Activated T-helper 2 cell treated with anti-CD3 and anti-CD28 coated beads, Interferon-gamma antibody, Interleukin-2, Interleukin-4, amounts not matched to agents 10 μg/mL and 5 μg/mL and 100 μg/mL, durations not matched to agents 14 hours and 24 hours and 36 hours (primary cell): Measurements from ENCODE around the gene GADL1. TPM values are rescaled to one million over a fixed set of nuclear protein-coding genes. Genes with fewer than 3 reads are reported as not detected.

ENCODE experiments used
- DNase-seq: peaks from one replicate; pipeline ENCODE4 v3.0.0; 2021; ENCODE audit warnings: low spot score
- H3K27ac Mint-ChIP-seq: one replicate; pipeline ENCODE4 v1.8.0; 2021; ENCODE audit warnings: mixed read lengths
- H3K27me3 Mint-ChIP-seq: one replicate; pipeline ENCODE4 v1.8.0; 2021; ENCODE audit warnings: low read depth, mixed read lengths
- H3K36me3 Mint-ChIP-seq: one replicate; pipeline ENCODE4 v1.8.0; 2021; ENCODE audit warnings: low read depth, mixed read lengths
- H3K4me1 Mint-ChIP-seq: one replicate; pipeline ENCODE4 v1.8.0; 2021; ENCODE audit warnings: low read depth, mixed read lengths
- H3K4me3 Mint-ChIP-seq: one replicate; pipeline ENCODE4 v1.8.0; 2021; ENCODE audit warnings: low read depth, mild to moderate bottlenecking, moderate library complexity, mixed read lengths
- H3K9me3 Mint-ChIP-seq: one replicate; pipeline ENCODE4 v1.8.0; 2021; ENCODE audit warnings: mixed read lengths
- intact Hi-C: fragments of 100-400 bp; cut with micrococcal nuclease; formaldehyde crosslinking; loops from one replicate; pipeline ENCODE4 v1.15.1; 2023
- total RNA-seq: library from RNA; stranded (reverse); gene quantifications from 2 replicates; pipeline ENCODE4 v1.2.3, GENCODE V29; 2022

Gene GADL1
- total RNA-seq, 1 donor from 2014 or later = not detected

DNA sequence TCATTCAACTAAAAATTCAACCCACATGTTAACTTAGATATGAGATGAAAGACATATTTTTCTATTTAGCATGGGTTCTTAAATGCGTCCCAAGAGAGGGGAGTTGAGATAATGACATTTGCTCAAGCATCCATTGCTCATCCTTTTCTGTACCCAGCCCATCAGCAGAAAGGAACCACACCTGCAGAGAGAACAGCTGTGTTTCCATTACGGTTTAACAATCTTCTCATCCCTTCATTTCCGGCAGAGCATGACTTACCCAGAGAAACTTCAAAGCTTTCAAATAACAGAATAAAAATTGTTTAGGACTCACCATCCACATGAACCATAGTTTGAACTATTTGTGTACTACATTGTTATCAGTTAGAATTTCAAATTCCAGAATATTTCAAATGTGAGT, 174.9 kb downstream of the GADL1 start:
- Mint-ChIP-seq H3K4me1 (no peaks in the 10 kb centered on the region), H3K36me3 (no peaks in the 10 kb centered on the region), H3K4me3 (no peak overlapping the region), H3K27me3 (peaks cover 2% of the 10 kb centered on the region), H3K27ac (no peak overlapping the region), H3K9me3 (no peaks in the 10 kb centered on the region)
- intact Hi-C loops = no loop called here
- no peak for DNase-seq

DNA sequence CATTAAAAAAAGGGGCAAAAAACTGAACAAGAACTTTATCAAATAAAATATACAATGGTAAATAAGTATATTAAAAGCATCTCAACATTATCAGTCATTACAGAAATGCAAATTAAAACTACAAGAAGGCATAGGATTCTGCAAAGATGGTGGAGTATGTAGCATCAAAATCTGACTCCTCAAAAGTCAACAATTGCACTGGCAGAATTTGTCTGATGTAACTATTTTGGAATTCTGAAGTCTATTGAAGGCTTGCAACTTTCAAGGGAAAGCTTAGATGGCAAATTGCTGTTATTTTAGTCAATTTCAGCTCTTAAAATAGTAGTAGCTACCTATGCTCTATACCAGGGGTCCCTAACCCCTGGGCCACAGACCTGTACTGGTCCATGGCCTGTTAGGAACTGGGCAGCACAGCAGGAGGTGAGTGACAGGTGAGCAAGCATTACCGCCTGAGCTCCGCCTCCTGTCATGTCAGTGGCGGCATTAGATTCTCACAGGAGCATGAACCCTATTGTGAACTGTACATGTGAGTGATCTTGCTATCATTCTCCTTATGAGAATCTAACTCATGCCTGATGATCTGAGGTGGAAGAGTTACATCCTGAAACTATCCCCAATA, 180.5 kb downstream of the GADL1 start:
- DNase-seq = no peak
- no peaks in the 10 kb centered on the region for H3K9me3 Mint-ChIP-seq
- H3K27me3 Mint-ChIP-seq = peaks cover 2% of the 10 kb centered on the region
- H3K4me3 Mint-ChIP-seq = no peak overlapping the region
- H3K36me3 Mint-ChIP-seq = no peaks in the 10 kb centered on the region
- no peaks in the 10 kb centered on the region for H3K4me1 Mint-ChIP-seq
- H3K27ac Mint-ChIP-seq = no peak overlapping the region
- intact Hi-C loops = no loop called here

DNA sequence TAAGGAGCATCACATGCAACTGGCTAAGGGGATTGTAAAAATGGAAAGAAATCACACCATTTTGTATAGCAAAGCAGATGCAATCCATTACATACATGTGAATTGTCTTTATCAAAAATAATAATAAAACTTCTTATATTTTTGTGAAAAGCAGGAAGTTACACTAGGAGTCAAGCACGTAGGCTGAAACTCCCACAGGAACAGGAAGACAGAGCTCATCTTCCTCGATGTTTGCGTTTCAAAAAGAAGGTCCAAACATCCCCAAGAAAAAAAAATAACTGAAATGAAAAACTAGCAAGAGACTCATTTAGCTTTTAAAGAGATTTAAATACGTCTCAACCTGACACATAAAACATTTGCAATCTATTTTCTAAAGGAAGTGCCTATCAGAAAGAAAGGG, 181.5 kb downstream of the GADL1 start:
- H3K4me1 Mint-ChIP-seq = peaks cover 4% of the 10 kb centered on the region
- DNase-seq = no peak
- peaks cover 2% of the 10 kb centered on the region for H3K27me3 Mint-ChIP-seq
- no peak overlapping the region for H3K27ac Mint-ChIP-seq
- intact Hi-C loops = no loop called here
- H3K9me3 Mint-ChIP-seq = no peaks in the 10 kb centered on the region
- no peak overlapping the region for H3K4me3 Mint-ChIP-seq
- no peaks in the 10 kb centered on the region for H3K36me3 Mint-ChIP-seq

DNA sequence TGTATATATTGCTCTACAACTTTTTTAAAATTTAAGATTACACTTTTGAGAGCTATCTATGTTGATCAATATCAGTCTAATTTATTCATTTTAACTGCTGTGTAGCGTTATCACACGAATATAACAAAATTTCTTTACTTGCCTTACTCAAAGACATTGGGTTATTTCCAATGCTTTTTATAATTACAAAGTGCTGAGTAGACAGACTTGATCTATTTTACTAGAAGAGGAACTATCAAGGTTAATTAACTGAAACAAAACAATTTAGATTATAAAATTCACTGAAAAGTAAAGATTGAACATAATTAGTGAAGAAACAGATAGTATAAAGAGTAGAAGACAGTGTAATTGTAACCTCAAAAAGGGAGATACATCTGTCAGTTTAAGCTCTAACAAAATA, 182.6 kb downstream of the GADL1 start:
- intact Hi-C loops = no loop called here
- peaks cover 2% of the 10 kb centered on the region for H3K27me3 Mint-ChIP-seq
- peaks cover 3% of the 10 kb centered on the region for H3K36me3 Mint-ChIP-seq
- H3K4me3 Mint-ChIP-seq = no peak overlapping the region
- DNase-seq = no peak
- peaks cover 4% of the 10 kb centered on the region for H3K4me1 Mint-ChIP-seq
- no peak overlapping the region for H3K27ac Mint-ChIP-seq
- H3K9me3 Mint-ChIP-seq = no peaks in the 10 kb centered on the region

DNA sequence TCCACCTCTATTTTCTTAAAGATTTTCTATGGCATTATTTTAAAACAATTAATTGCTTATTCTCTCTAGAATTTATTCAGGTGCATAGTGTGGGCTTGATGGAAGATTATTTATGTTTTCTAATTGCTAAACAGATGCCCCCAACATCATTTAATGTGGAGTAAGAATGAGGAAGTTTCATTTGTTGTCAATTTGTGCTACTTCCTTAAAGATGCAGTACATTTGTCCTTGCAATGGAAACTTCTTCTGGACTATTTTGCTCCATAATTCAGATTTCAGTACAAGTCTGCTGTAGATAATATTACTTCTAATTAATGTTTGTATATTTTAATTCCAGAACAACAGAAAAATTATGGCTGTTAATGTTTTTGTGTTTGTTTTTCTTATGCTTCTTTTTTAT, 183.3 kb downstream of the GADL1 start:
- no peak overlapping the region for H3K27ac Mint-ChIP-seq
- no peak overlapping the region for H3K4me3 Mint-ChIP-seq
- H3K9me3 Mint-ChIP-seq = peaks cover 3% of the 10 kb centered on the region
- peaks cover 2% of the 10 kb centered on the region for H3K27me3 Mint-ChIP-seq
- peaks cover 3% of the 10 kb centered on the region for H3K36me3 Mint-ChIP-seq
- no peak for DNase-seq
- intact Hi-C loops = no loop called here
- H3K4me1 Mint-ChIP-seq = peaks cover 4% of the 10 kb centered on the region

DNA sequence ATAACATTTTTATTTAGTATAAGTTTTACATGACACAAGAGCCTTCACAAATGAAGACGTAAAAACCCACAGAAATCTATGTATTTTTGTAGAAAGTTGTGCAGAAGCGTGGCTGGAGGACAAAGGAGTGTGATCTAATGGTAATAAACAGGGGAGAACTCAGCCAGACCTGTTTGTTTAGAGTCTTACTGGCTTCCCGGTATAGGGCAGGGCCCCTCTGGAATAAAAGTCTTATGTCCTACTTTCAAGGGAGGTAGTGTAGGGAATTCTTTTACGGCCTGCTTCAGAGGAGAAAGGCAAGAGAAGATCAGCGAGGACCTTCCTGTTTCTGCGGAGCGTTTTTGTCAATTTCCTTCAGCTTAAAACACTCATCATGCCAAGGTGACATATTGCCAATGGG, 184.4 kb downstream of the GADL1 start:
- Mint-ChIP-seq H3K27ac (no peak overlapping the region), H3K4me1 (peaks cover 4% of the 10 kb centered on the region), H3K9me3 (peaks cover 3% of the 10 kb centered on the region), H3K4me3 (no peak overlapping the region), H3K36me3 (peaks cover 12% of the 10 kb centered on the region), H3K27me3 (no peaks in the 10 kb centered on the region)
- intact Hi-C loops = no loop called here
- no peak for DNase-seq

DNA sequence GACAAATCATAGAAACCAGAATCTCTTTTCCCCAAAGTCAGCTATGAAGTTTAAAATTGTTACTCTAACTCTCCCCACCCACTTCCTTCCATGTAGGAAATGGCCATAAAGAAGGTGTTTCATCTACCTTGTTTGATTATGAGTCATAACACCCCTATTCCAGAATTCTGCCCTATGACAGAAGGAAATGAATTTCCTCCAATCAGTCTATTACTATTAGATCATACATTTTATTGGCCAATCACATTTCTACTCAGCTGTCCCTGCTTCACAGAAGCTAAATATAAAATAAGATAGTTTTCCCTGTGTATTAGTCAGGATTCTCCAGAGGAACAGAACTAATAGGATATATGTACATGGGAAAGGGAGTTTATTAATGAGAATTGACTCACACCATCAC, 186.0 kb downstream of the GADL1 start:
- H3K36me3 Mint-ChIP-seq = peaks cover 19% of the 10 kb centered on the region
- no peak overlapping the region for H3K4me3 Mint-ChIP-seq
- DNase-seq = no peak
- peaks cover 3% of the 10 kb centered on the region for H3K9me3 Mint-ChIP-seq
- H3K27ac Mint-ChIP-seq = no peak overlapping the region
- H3K4me1 Mint-ChIP-seq = peaks cover 4% of the 10 kb centered on the region
- intact Hi-C loops = no loop called here
- H3K27me3 Mint-ChIP-seq = no peaks in the 10 kb centered on the region

DNA sequence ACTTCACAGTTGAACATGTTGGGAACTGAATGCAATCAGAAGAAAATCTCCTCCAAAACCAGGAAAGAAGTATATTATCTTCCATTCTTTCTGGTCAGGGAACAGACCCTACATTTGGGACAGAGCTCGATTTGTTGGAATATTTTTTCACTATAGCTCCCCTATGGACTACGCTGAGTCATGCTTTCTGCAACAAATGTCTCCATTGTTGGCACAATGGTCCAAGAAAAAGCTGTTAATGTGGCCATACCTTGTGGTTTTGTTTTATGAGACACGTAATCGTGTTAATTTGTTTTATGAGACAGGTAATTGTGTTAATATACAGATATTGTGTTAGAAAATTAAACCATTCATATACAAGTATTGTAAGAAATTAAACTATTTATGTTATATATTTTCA, 186.6 kb downstream of the GADL1 start:
- intact Hi-C loops = no loop called here
- Mint-ChIP-seq H3K36me3 (peaks cover 23% of the 10 kb centered on the region), H3K27ac (no peak overlapping the region), H3K9me3 (peaks cover 3% of the 10 kb centered on the region), H3K27me3 (no peaks in the 10 kb centered on the region), H3K4me1 (peaks cover 4% of the 10 kb centered on the region), H3K4me3 (no peak overlapping the region)
- DNase-seq = no peak

DNA sequence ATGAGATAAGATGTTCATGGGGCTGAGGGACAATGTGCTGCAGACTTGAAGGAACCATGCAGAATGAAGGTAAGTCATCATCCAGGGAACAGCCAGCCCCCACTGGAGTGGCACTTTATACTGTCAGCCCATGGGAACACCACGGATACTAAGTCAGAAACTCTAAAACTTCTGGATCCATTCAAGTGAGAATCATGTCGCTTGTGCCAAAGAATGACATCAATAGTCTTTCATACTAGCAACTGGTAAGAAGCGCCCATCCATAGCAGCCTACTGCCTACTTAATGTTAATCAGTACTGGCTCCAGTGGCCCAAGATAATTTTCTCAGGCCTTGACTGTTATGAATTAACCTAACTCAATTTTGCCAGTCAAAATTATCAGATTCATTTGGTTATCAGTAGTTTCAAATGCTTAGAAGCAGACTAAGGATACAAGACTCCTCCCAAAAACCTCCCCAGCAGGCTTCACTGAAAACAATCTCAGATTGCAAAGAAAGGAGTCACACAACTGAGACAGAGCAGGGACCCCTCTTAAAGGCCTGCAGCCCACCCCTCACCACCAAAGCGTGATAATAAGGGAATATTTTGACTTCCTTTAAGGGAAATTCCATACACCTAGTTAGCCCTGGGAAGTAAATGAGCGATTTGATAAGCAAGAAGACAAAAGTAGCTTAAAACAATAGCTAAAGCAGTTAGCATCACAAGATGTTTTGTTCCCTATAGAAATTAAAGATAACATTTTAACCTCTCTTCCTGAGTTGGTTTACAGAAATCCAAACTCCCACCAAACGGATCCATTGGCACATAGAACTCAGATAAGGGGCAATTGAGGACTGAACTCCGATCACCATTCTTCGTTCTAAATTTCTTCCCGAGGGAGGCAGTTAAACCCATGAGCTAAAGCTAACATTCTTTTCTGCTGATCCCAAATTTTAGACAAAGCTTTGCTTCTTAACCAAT, 189.2 kb downstream of the GADL1 start:
- H3K9me3 Mint-ChIP-seq = peaks cover 6% of the 10 kb centered on the region
- peaks cover 34% of the 10 kb centered on the region for H3K36me3 Mint-ChIP-seq
- no peak overlapping the region for H3K4me3 Mint-ChIP-seq
- H3K27ac Mint-ChIP-seq = no peak overlapping the region
- intact Hi-C loops = no loop called here
- peaks cover 4% of the 10 kb centered on the region for H3K4me1 Mint-ChIP-seq
- H3K27me3 Mint-ChIP-seq = no peaks in the 10 kb centered on the region
- DNase-seq = no peak

DNA sequence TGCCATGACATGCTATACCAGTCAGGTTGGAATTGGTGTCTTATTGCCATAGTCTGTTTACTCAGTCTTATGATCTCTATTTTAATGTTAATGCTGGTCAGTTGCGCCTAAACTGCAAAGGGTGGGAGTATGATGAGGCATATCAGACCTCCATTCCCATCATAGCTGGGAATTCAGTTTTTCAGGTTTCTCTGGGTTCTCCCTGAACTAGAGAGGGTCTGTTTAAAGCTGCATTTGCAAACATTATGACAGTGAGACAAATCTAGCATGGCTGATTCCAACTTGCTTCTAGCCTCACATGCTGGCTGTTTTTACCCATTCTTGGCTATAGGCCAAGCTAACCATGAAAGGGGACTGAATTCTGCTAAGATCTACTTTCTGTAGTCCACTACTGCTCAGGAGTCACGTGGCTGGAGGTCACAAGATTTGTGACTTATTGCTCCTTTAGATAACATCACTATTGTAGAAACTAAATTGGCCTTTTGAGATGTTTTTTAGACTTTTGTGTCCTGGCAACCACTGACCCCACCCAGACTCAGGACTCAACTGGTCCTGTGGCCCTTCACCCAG, 191.5 kb downstream of the GADL1 start:
- Mint-ChIP-seq H3K4me1 (no peaks in the 10 kb centered on the region), H3K9me3 (peaks cover 6% of the 10 kb centered on the region), H3K27me3 (no peaks in the 10 kb centered on the region), H3K4me3 (no peak overlapping the region), H3K36me3 (peaks cover 44% of the 10 kb centered on the region), H3K27ac (no peak overlapping the region)
- intact Hi-C loops = no loop called here
- no peak for DNase-seq

DNA sequence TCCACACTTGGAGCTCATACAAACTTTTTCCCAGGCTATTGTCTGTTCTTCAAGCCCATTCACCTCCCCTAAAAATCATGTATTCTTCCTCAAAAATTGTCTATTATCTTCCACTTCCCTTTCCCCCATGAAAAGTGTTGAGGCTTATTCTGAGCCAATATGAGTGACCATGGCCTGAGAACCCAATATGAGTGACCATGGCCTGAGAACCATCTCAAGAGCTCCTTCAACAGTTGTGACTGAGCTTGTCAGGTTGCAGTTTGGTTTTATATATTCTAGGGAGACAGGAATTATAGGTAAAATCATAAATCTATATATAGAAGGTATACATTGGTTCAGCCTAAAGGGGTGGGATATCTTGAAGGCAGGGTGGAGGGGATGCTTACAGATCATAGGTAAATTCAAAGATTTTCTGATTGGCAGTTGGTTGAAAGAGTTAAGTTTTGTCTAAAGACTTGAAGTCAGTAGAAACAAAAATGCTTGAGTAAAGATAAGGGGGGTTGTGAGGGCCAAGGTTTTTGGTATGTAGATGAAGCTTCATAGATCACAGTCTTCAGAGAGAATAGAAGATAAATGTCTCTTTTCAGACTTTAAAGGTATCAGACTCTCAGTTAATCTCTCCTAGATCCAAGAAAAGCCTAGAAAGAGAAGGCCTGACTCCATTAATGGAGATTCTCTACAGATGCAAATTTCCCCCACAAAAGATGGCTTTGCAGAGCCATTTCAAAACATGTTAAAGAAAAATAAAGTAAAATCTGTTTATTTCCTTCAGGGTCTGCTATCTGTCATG, 192.2 kb downstream of the GADL1 start:
- no peak overlapping the region for H3K4me3 Mint-ChIP-seq
- H3K36me3 Mint-ChIP-seq = peaks cover 48% of the 10 kb centered on the region
- intact Hi-C loops = no loop called here

DNA sequence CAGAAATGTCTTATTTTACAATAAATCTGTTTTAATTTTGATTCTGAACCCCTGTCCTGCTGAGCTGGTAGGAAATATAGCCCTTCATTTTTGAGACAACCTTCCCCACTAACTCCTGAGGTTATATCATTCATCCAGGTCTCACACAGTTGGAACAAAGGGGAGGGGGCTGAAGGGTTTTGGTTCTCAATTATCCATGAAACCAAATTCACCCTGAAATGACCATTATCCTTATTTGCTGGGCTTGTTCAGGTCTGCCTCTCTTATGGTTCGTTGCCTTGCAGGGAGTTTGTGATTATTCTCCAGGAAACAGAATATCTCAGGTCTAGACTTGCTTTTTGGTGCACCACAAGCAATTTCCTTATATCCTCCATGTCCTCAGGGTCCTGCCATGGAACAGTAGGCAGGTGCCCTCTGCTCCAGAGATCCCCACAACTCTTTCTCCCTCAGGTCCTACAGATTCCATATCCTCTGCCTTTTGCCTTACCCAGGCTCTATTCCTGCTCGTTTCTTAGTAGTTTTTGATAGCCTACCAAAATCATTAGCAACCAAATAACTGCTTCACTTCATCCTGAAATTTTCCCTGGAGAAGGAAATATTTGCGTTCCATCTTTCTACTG, 193.6 kb downstream of the GADL1 start:
- H3K36me3 Mint-ChIP-seq = peaks cover 55% of the 10 kb centered on the region
- peaks cover 2% of the 10 kb centered on the region for H3K4me1 Mint-ChIP-seq

More for the DNA sequence above, 192.2 kb downstream of the GADL1 start:
- no peaks in the 10 kb centered on the region for H3K27me3 Mint-ChIP-seq
- H3K27ac Mint-ChIP-seq = no peak overlapping the region
- no peak for DNase-seq
- H3K4me1 Mint-ChIP-seq = no peaks in the 10 kb centered on the region
- peaks cover 6% of the 10 kb centered on the region for H3K9me3 Mint-ChIP-seq

More for the DNA sequence above, 193.6 kb downstream of the GADL1 start:
- no peak for DNase-seq
- Mint-ChIP-seq H3K27ac (no peak overlapping the region), H3K9me3 (peaks cover 3% of the 10 kb centered on the region), H3K4me3 (no peak overlapping the region), H3K27me3 (no peaks in the 10 kb centered on the region)
- intact Hi-C loops = no loop called here
